Measurements from ENCODE around the gene MCOLN2.

GRCh38 chr1:84957966-84958365 lies 38.9 kb downstream of the MCOLN2 start:
- TF ChIP-seq, protein P1, sequence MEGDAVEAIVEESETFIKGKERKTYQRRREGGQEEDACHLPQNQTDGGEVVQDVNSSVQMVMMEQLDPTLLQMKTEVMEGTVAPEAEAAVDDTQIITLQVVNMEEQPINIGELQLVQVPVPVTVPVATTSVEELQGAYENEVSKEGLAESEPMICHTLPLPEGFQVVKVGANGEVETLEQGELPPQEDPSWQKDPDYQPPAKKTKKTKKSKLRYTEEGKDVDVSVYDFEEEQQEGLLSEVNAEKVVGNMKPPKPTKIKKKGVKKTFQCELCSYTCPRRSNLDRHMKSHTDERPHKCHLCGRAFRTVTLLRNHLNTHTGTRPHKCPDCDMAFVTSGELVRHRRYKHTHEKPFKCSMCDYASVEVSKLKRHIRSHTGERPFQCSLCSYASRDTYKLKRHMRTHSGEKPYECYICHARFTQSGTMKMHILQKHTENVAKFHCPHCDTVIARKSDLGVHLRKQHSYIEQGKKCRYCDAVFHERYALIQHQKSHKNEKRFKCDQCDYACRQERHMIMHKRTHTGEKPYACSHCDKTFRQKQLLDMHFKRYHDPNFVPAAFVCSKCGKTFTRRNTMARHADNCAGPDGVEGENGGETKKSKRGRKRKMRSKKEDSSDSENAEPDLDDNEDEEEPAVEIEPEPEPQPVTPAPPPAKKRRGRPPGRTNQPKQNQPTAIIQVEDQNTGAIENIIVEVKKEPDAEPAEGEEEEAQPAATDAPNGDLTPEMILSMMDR (IDR thresholded peaks at IDR 0.05): no peak
- no peak for TF ChIP-seq E2F1 (CRISPR knock-in tag; IDR thresholded peaks at IDR 0.05)
- TF ChIP-seq USF2 (CRISPR knock-in tag; IDR thresholded peaks at IDR 0.05): no peak
- TF ChIP-seq STAT6 (CRISPR knock-in tag; conservative IDR thresholded peaks at IDR 0.05; ENCODE audit: low read depth): no peak
- TF ChIP-seq JUN (CRISPR knock-in tag; IDR thresholded peaks at IDR 0.05): no peak
- TF ChIP-seq SOX15 (CRISPR knock-in tag; IDR thresholded peaks at IDR 0.05): no peak
- no peak for TF ChIP-seq NR2C2 (CRISPR knock-in tag; IDR thresholded peaks at IDR 0.05)
- TF ChIP-seq, protein P2, sequence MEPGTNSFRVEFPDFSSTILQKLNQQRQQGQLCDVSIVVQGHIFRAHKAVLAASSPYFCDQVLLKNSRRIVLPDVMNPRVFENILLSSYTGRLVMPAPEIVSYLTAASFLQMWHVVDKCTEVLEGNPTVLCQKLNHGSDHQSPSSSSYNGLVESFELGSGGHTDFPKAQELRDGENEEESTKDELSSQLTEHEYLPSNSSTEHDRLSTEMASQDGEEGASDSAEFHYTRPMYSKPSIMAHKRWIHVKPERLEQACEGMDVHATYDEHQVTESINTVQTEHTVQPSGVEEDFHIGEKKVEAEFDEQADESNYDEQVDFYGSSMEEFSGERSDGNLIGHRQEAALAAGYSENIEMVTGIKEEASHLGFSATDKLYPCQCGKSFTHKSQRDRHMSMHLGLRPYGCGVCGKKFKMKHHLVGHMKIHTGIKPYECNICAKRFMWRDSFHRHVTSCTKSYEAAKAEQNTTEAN (CRISPR knock-in tag; IDR thresholded peaks at IDR 0.05): no peak
- no peak for TF ChIP-seq ZNF317 (CRISPR knock-in tag; IDR thresholded peaks at IDR 0.05; ENCODE audit: borderline replicate concordance, low read depth)
- no peak for TF ChIP-seq FOXP1 (CRISPR knock-in tag; IDR thresholded peaks at IDR 0.05; ENCODE audit: borderline replicate concordance)
- no peak for TF ChIP-seq MYBL2 (CRISPR knock-in tag; IDR thresholded peaks at IDR 0.05)
- TF ChIP-seq ESRRA (CRISPR knock-in tag; IDR thresholded peaks at IDR 0.05; ENCODE audit: borderline replicate concordance): no peak
